H1 (cell line): ENCODE results near the gene ANO2.

Experiments used
- EP300 ChIP-seq, 2 experiments: IDR thresholded peaks; 1 replicate in 1 of 2; 2 replicates in 1 of 2; pipeline ENCODE4 v1.6.1; 2011 to 2012; ENCODE audit warnings: low read depth in 2 of 2, low read length in 2 of 2, mild to moderate bottlenecking in 2 of 2, borderline replicate concordance in 1 of 2, inconsistent platforms in 1 of 2, moderate library complexity in 1 of 2
- FOSL1 ChIP-seq: IDR thresholded peaks from 2 replicates; pipeline ENCODE4 v1.6.1; 2011; ENCODE audit warnings: mild to moderate bottlenecking, low read depth, low read length, moderate library complexity; ENCODE audit not compliant: insufficient read depth
- GABPA ChIP-seq: IDR thresholded peaks from 2 replicates; pipeline ENCODE4 v1.6.1; 2011; ENCODE audit warnings: mild to moderate bottlenecking, low read length, moderate library complexity, borderline replicate concordance; ENCODE audit not compliant: insufficient read depth
- NRF1 ChIP-seq: IDR thresholded peaks from 2 replicates; pipeline ENCODE4 v1.6.1; 2011; ENCODE audit warnings: mild to moderate bottlenecking, low read depth, low read length, improper control_type of control experiment
- POLR2A ChIP-seq, 2 experiments: IDR thresholded peaks; 1 replicate in 1 of 2; 2 replicates in 1 of 2; pipeline ENCODE4 v1.6.1; 2011; ENCODE audit warnings: low read depth in 2 of 2, low read length in 2 of 2, mild to moderate bottlenecking in 2 of 2; ENCODE audit errors: control extremely low read depth in 1 of 2
- POLR2AphosphoS5 ChIP-seq: IDR thresholded peaks from 2 replicates; pipeline ENCODE4 v1.6.1; 2011; ENCODE audit warnings: low read depth, low read length
- RAD21 ChIP-seq, 2 experiments: IDR thresholded peaks in 1 of 2; conservative IDR thresholded peaks in 1 of 2; 2 replicates each; pipeline ENCODE4 v1.6.1; 2011; ENCODE audit warnings: low read depth in 2 of 2, low read length in 2 of 2, improper control_type of control experiment in 1 of 2, inconsistent platforms in 1 of 2, mild to moderate bottlenecking in 1 of 2, moderate library complexity in 1 of 2
- TBP ChIP-seq: IDR thresholded peaks from 2 replicates; pipeline ENCODE4 v1.6.1; 2011; ENCODE audit warnings: low read depth, low read length, improper control_type of control experiment
- TF ChIP-seq, protein P1 (sequence below), 3 experiments: IDR thresholded peaks; 1 replicate in 2 of 3; 2 replicates in 1 of 3; pipeline versions ENCODE4 v1.5.1 to v1.6.1; 2011; ENCODE audit warnings: low read length in 3 of 3, mild to moderate bottlenecking in 3 of 3, inconsistent platforms in 2 of 3, low read depth in 1 of 3, moderate library complexity in 1 of 3; ENCODE audit not compliant: insufficient read depth in 1 of 3; ENCODE audit errors: control extremely low read depth in 1 of 3
- TF ChIP-seq, protein P2 (sequence below): IDR thresholded peaks from 2 replicates; pipeline ENCODE4 v1.6.1; 2012; ENCODE audit warnings: inconsistent platforms

DNA sequence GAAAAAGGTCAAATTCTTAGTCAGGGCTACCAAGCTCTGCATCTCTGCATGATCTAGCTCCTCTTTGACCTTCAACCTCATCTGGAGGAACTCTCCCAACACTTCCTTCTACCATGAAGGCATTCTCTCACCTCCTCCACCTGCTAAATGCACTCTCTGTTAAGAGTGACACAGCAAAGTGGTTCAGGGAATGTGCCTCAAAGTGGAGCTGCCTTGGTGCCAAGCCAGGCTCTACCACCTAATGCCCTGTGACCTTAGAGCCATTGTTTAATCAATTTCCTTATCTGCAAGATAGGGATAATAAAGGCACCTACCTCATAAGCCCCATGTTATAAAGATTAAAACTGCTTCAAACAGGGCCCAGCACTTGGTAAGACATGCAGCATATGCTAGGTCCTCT is 236.7 kb downstream of the ANO2 start:
- TF ChIP-seq RAD21 (IDR thresholded peaks at IDR 0.05 in 1 of 2, conservative IDR thresholded peaks at IDR 0.05 in 1 of 2; ENCODE audit: low read depth in 2 of 2, low read length in 2 of 2) (no peak), GABPA (no peak), FOSL1 (no peak), POLR2AphosphoS5 (no peak), TBP (no peak), EP300 (IDR thresholded peaks at IDR 0.05; ENCODE audit: borderline replicate concordance in 1 of 2, low read depth in 2 of 2, low read length in 2 of 2) (no peak), POLR2A (IDR thresholded peaks at IDR 0.05; ENCODE audit: control extremely low read depth in 1 of 2, low read depth in 2 of 2, low read length in 2 of 2) (no peak), NRF1 (no peak)
- TF ChIP-seq, protein P1, sequence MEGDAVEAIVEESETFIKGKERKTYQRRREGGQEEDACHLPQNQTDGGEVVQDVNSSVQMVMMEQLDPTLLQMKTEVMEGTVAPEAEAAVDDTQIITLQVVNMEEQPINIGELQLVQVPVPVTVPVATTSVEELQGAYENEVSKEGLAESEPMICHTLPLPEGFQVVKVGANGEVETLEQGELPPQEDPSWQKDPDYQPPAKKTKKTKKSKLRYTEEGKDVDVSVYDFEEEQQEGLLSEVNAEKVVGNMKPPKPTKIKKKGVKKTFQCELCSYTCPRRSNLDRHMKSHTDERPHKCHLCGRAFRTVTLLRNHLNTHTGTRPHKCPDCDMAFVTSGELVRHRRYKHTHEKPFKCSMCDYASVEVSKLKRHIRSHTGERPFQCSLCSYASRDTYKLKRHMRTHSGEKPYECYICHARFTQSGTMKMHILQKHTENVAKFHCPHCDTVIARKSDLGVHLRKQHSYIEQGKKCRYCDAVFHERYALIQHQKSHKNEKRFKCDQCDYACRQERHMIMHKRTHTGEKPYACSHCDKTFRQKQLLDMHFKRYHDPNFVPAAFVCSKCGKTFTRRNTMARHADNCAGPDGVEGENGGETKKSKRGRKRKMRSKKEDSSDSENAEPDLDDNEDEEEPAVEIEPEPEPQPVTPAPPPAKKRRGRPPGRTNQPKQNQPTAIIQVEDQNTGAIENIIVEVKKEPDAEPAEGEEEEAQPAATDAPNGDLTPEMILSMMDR (IDR thresholded peaks at IDR 0.05; ENCODE audit: control extremely low read depth in 1 of 3, insufficient read depth in 1 of 3, low read depth in 1 of 3, low read length in 3 of 3) = no peak
- TF ChIP-seq, protein P2, sequence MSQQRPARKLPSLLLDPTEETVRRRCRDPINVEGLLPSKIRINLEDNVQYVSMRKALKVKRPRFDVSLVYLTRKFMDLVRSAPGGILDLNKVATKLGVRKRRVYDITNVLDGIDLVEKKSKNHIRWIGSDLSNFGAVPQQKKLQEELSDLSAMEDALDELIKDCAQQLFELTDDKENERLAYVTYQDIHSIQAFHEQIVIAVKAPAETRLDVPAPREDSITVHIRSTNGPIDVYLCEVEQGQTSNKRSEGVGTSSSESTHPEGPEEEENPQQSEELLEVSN = no peak
